H1 (cell line): ENCODE measurements around the gene SNAP47.

Experiments
- ATF2 ChIP-seq: IDR thresholded peaks from 2 replicates; pipeline ENCODE4 v1.6.1; 2012; ENCODE audit warnings: low read length, inconsistent platforms
- BACH1 ChIP-seq: IDR thresholded peaks from 2 replicates; pipeline ENCODE4 v1.6.1; 2012; ENCODE audit warnings: low read length, improper control_type of control experiment
- CEBPB ChIP-seq: IDR thresholded peaks from 2 replicates; pipeline ENCODE4 v1.6.1; 2012; ENCODE audit warnings: low read depth, low read length
- CHD1 ChIP-seq: IDR thresholded peaks from 2 replicates; pipeline ENCODE4 v1.6.1; 2012; ENCODE audit warnings: low read depth, low read length, improper control_type of control experiment
- CHD2 ChIP-seq: IDR thresholded peaks from 2 replicates; pipeline ENCODE4 v1.6.1; 2012; ENCODE audit warnings: low read length, improper control_type of control experiment
- CTCF ChIP-seq, 3 experiments: IDR thresholded peaks; 1 replicate in 2 of 3; 2 replicates in 1 of 3; pipeline versions ENCODE4 v1.5.1 to v1.6.1; 2011; ENCODE audit warnings: low read length in 3 of 3, mild to moderate bottlenecking in 3 of 3, inconsistent platforms in 2 of 3, low read depth in 1 of 3, moderate library complexity in 1 of 3; ENCODE audit not compliant: insufficient read depth in 1 of 3; ENCODE audit errors: control extremely low read depth in 1 of 3
- EZH2 ChIP-seq: fragments of 200-600 bp; sonication (generic); IDR thresholded peaks from 2 replicates; pipeline ENCODE4 v1.7.1; 2012; ENCODE audit warnings: low read depth, mild to moderate bottlenecking, moderate library complexity, low read length, inconsistent platforms; ENCODE audit not compliant: severe bottlenecking
- JUND ChIP-seq: IDR thresholded peaks from 2 replicates; pipeline ENCODE4 v1.6.1; 2011; ENCODE audit warnings: mild to moderate bottlenecking, improper control_type of control experiment, low read length
- MAX ChIP-seq: IDR thresholded peaks from 2 replicates; pipeline ENCODE4 v1.6.1; 2012; ENCODE audit warnings: inconsistent platforms
- POLR2A ChIP-seq, 2 experiments: IDR thresholded peaks; 1 replicate in 1 of 2; 2 replicates in 1 of 2; pipeline ENCODE4 v1.6.1; 2011; ENCODE audit warnings: low read depth in 2 of 2, low read length in 2 of 2, mild to moderate bottlenecking in 2 of 2; ENCODE audit errors: control extremely low read depth in 1 of 2
- RAD21 ChIP-seq, 2 experiments: IDR thresholded peaks in 1 of 2; conservative IDR thresholded peaks in 1 of 2; 2 replicates each; pipeline ENCODE4 v1.6.1; 2011; ENCODE audit warnings: low read depth in 2 of 2, low read length in 2 of 2, improper control_type of control experiment in 1 of 2, inconsistent platforms in 1 of 2, mild to moderate bottlenecking in 1 of 2, moderate library complexity in 1 of 2
- SIN3A ChIP-seq, 2 experiments: IDR thresholded peaks in 1 of 2; conservative IDR thresholded peaks in 1 of 2; 2 replicates each; pipeline ENCODE4 v1.6.1; 2011 to 2012; ENCODE audit warnings: low read length in 2 of 2, improper control_type of control experiment in 1 of 2, low read depth in 1 of 2, mild to moderate bottlenecking in 1 of 2
- SRF ChIP-seq: IDR thresholded peaks from 2 replicates; pipeline ENCODE4 v1.6.1; 2011; ENCODE audit warnings: mild to moderate bottlenecking, low read depth, low read length, moderate library complexity

DNA sequence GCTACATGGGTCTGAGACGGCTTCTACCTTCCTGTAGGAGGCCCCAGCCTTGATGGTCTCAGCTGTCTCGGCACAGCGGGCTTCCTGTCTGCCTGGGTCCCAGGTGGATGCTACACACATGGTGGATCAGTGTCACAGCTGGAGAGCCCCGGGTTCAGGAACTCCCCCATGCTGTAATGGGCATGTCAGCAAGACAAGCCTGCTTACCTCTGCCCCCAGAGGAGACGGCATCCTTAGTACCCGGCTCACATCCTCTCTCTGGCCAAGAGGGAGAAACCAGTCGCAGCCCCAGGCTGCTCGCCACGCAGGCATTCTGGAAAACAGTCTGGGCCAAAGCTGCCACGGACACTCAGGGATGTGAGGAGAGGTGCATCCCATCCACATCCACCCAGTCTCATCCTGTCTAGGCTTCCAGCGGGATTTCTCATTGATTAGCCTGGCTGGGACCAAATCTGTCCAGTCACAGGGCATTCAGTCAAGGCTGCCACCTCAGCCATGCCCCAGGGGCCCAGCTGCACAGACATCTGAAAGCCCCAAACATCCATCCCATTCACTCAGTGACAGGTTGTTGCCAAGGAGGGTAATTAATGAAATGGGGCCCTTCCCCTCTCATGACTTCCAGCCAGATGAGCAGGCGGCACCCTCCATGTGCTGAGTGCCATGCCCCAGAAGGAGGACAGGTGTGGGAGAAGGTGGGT is 10.5 kb downstream of the SNAP47 start:
- no peak for TF ChIP-seq RAD21 (IDR thresholded peaks at IDR 0.05 in 1 of 2, conservative IDR thresholded peaks at IDR 0.05 in 1 of 2; ENCODE audit: low read depth in 2 of 2, low read length in 2 of 2)
- TF ChIP-seq BACH1: no peak
- no peak for TF ChIP-seq CTCF (IDR thresholded peaks at IDR 0.05; ENCODE audit: control extremely low read depth in 1 of 3, insufficient read depth in 1 of 3, low read depth in 1 of 3, low read length in 3 of 3)
- no peak for TF ChIP-seq EZH2
- no peak for TF ChIP-seq CEBPB
- TF ChIP-seq SIN3A (conservative IDR thresholded peaks at IDR 0.05 in 1 of 2, IDR thresholded peaks at IDR 0.05 in 1 of 2; ENCODE audit: low read depth in 1 of 2, low read length in 2 of 2): no peak
- no peak for TF ChIP-seq MAX
- no peak for TF ChIP-seq CHD1
- TF ChIP-seq JUND: no peak
- TF ChIP-seq CHD2: no peak
- TF ChIP-seq ATF2: no peak
- no peak for TF ChIP-seq SRF
- TF ChIP-seq POLR2A (IDR thresholded peaks at IDR 0.05; ENCODE audit: control extremely low read depth in 1 of 2, low read depth in 2 of 2, low read length in 2 of 2): no peak
